Activated gamma-delta T cell (primary cell): ENCODE data around the gene GRIA1.

Source experiments
- DNase-seq: peaks from one replicate; lab custom pipeline; 2025; lab: John Stamatoyannopoulos, UW

GRIA1 gene

DNA sequence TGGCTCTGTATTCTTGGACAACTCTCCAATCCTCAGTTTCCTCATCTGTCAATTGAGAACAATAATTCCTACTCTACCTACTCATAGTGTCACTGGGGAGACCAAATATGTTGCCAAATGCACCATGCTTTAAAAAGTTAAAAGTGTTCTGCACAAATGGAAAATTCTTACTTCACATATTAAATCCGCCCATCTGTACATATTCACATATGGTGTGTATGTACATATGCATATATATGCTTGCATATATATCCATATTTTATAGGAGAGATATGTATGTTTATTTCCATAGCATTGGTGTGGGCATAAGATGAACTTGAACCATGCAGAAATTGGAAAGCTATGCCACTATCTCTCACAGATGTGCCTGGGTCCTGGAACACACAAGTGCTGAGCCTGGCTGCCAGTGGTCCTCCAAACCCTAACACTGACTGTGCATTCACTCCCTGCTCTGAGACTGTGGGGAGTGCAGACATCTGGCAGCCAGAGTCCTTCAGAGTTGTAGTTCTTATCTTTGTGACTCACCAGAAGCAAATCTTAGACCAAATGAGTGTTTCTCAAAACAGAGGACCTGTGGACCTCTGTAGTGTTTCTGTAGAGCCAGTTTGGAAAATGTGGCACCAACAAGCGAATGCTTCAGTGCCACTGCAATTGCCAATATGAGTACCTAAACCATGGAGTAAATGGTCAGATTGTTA is 168.7 kb downstream of the GRIA1 start:
- DNase-seq = no peak

DNA sequence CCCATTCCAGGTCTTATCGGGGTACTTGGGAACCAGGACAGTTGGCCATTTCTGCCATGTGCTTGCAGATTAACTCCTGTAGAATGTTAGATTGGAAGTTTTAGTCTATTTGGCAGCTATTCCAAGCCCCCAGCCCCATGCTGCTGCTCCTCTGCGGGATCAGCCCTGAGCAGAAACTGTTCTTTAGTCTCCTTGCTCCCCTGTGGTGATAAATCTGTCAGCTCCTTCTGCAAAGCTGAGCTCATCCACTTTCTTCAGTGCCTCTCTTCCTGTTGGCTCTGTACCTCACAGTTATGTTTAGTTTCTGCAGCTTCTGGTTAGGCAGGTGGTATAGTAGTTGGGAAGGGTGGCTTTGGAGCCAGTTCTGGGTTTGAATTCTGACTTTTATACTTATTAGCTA is 170.4 kb downstream of the GRIA1 start:
- DNase-seq = no peak

DNA sequence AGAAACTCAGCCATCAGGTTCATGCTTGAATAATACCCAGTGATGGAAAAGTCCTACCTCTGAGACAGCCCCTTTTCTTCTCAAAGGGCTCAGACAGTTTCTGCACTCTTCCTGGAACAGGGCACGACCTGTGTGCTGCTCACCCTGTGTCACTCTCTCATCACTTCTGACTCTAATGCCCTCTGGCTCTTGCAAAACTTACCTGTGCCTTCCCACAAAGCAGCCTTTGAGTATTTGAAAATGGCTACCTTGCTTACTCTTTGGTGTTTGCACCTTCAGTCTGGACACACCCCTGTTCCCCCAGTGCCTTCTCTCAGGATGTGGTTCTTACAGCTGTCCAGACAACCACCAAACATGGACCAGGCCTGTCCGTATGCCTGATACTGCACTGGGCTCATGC is 171.4 kb downstream of the GRIA1 start:
- no peak for DNase-seq

DNA sequence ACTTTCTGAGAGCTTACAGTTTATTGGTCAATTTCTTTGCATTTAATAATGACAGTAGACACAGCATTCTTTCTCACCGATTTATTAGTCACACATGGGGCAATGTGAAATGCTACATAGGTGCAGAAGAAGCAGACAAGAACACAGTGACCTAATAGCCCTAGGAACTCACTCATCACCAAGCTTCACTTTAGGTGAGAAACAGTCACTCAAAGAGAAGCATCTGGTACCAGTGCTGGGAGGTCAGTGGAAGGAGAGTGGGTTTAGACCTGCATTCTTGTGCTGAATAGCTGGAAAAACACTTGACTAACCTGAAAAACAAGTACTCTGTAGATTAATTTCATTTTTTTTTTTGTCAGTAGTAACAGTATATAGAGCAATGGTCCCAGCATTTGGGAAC is 179.6 kb downstream of the GRIA1 start:
- DNase-seq = no peak

DNA sequence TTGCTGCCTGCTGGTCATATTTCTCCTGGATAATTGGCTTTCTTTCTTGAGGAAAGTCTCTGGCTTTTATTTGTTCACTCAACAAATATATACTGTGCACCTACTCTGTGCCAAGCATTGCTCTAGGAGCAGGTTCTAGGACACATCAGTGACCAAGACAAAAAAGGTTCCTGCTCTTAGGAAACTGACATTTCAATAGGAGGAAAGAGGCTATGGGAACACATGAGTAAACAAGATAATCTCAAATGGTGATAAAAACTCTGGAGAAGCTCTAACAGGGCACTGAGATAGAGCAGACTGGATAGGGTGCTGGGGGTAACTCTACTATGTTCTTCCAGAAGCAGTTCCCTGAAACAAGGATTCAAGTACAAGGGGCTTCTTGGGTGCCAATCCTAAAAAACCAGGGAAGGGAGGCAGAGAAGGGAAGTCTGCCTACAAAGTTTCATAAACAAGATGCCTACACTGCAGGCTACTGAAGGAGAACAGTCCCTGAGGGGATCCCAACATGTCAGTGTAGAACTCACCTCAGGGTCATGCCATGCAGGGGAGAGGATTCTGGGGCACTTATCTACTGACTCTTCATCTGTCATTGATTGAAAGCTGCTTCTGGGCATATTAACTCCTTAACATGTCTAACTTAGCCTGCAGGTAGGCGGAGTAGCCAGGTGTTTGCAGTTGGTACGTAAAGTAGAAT is 181.3 kb downstream of the GRIA1 start:
- no peak for DNase-seq

DNA sequence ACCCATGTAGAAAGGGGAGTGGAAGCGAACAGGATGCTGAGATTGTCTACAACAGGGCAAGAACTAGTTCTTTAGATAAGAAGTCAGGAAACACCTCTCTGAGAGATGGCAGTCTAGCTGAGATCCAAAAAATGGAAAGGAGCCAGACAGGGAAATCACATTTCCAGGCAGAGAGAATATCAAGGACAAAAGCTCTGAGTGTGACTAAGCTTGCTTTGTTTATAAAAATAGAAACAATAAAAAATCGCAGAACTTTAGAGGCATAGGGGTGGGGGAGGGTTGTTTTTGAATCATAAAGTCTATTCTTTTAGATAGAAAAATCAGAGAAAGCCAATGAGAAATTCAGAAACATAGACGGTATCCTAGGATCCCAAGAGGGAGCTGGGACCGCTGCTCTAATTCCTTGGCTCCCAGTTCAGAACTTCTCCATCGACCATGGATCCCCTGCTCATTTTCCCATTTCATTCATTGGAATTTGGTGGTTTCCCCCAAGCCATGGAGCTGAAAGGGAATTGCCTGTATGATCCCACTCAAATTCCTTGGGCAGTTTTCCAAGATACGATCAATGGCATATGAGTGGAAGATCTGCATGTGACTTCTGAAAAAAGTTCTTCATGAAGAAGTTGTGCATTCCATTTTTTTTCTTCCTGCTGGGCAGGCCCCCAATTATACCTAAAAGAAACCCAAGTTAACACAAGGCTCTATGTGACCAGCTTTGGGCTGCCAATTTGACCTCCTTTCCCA is 182.0 kb downstream of the GRIA1 start:
- no peak for DNase-seq

DNA sequence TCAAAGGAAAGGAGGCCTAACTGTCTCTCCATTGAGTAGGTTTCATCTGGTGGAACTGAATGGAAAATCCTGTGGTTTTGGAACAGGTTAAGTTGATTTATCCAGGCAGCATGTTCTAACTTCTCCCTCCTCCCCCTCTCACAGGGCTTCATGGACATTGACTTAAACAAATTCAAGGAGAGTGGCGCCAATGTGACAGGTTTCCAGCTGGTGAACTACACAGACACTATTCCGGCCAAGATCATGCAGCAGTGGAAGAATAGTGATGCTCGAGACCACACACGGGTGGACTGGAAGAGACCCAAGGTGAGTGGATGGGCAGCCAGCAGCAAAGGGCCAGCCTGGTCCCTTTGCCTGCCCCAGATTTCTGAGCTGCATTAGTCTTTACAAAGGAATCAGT is 183.9 kb downstream of the GRIA1 start:
- DNase-seq = no peak

DNA sequence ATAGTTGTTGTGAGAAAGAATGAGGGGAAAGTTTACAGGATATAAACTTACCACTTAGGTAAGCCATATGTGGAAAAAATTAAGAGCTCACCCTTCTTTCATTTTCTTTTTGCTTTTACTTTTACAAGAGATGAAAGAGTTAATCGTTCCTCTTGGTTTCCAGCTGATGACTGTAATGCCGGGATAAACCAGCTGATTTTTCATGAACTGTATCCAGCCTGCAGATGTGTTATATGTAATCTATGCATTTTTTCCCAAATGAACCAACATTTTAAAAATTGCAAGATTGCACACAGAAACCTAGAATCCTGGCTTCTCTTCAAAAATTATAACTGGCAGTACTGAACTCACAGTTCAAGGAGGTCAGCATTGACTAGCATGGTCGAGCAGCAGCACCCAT is 185.9 kb downstream of the GRIA1 start:
- DNase-seq = no peak

DNA sequence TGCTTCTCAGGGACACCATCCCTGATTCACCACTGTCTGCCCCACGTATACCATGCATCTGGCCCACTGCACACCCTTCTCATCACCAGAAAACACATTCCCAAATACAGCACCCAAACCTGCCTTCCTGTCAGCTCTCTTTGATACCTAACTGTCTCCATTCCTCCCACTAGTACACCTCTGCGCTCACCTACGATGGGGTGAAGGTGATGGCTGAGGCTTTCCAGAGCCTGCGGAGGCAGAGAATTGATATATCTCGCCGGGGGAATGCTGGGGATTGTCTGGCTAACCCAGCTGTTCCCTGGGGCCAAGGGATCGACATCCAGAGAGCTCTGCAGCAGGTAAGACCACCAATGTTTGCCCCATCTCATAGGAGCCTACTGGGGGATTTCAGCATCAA is 186.4 kb downstream of the GRIA1 start:
- no peak for DNase-seq

DNA sequence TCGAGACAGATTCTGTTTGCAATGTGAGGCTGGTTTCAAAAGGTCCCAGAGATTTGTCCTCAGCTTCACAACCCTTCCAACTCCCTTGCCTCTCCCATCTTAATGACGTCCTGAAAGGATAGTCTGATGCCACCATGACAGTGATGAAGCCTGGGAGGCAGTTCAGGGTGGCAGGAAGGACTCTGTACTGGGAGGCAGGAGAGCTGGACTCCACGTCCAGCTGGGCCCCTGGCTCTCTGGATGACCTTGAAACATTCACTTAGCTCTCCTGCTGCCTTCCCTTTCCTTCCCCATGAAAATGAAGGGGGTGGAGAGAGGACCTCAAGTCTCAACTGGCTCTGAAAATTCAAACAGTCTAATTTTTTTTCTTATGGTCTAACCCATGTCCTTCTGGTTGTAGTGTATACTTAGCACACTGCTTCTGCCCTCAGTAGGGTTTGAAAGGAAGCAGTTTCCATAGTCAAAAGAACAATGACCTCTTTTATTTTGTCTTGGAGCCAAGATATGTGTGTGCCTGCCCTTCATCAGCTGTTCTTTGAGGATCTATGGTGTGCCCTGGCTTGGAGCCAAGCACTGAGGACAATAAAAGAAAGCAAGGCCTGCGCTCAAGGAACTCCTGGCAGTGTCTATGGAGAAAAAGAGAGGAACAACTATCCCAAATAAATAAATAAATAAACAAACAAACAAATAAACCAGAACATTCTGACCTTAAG is 188.3 kb downstream of the GRIA1 start:
- no peak for DNase-seq

DNA sequence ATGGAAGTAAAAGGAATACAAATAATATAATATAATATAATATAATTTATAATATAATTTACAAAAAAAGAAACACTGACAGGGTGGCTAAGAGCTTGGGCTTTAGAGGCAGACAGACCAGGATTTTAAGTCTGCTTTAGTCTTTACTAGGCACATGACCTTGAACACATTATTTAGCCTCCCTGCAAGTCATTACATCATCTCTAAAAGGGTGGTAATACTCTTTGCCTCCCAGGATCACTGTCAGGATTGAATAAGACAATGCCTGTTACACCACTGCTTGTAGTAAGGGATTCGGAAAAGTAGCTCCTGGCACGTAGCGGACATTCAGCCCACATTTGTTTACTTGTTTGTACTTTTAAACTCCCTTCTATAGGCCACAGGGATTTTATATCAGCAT is 199.8 kb downstream of the GRIA1 start:
- DNase-seq = no peak

DNA sequence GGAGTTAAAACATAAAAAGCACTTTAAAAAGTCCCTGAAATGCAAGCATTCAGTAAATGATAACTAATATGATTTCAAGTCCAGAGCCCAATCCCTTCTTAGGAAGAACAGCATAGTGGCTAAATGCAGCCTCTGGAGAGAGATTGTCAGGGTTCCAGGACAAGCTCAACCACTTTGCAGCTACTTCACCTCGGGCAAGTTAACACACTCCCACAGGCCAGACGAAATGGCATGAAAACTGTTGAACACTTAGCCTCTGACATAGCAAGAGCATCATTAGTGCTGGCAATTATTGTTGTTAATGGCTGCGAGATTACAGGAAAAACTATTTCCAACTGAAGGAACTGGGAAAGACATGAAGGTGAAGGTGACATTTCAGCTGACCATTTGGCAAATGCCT is 205.8 kb downstream of the GRIA1 start:
- DNase-seq = no peak

DNA sequence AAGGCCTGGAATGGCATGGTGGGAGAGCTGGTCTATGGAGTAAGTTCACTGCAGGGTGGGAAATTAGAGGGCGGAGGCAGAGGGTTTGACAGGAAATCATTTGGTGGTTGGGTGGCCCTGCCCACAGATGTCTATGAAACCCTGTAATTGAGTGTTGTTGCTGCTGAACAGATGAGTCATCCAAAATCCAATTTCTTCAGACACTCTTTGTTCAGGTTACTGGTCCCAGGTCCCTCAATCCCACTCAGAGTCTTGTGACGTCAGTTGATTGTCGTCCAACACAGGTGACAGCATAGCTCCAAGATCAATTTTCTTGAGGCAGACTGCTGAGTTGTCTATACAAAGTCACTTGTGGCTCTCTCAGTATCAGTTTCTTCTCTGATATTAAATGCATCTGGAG is 208.6 kb downstream of the GRIA1 start:
- DNase-seq = no peak

DNA sequence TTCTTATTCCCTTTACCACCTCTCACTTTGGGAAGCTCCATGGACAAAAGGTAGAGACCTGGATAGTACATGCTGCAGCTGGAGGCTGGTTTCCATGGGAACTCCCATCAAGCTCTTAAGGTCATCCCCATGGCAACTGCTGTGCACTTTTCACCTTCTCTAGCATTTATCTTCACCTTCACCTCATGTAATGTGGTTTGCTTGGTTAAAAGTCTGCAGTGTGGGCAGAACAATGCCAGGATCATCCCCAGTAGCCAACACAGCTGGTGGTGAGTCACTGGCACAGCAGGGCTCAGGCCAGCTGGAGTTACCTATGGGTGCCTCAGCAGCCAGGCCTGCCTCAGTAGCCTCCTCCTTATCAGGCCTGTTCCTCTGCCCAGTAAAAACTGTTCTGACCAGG is 210.5 kb downstream of the GRIA1 start:
- DNase-seq = no peak

DNA sequence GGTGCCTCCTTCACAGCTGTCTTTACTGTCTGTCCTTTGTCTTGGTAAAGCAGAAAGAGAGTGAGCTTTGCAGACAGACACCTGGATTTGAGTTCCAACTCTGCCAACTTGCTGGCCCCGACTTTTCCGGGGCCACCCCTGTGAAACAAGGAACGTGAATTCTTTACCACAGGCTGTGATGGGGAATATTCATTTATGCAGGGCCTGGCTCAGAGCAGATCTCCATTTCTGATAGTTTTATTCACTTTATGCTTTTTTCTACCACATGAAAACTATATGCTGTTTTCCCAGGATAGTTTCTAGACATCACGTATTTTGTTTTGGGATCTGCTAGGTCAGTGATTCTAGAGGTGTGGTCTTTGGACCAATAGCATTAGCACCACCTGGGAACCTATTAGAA is 211.8 kb downstream of the GRIA1 start:
- DNase-seq = no peak

DNA sequence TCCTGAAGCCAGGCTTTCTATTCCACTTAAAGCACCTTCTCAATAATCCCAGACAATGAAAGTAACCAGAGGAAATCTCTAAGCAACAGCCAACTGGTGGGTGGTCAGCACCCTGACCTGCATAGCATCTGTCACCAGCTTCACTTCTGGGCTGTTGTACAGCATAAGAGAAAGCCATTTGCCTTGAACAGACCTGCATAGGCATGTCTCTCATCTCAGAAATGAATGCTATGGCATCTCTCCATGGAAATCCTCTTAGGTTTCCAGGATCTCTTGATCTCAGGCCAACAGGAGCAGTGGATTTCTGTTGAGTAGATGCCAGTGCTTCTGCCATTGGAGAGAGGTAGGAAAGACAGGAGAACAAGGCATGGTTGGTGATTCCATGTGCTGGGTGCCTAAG is 213.6 kb downstream of the GRIA1 start:
- DNase-seq = no peak

DNA sequence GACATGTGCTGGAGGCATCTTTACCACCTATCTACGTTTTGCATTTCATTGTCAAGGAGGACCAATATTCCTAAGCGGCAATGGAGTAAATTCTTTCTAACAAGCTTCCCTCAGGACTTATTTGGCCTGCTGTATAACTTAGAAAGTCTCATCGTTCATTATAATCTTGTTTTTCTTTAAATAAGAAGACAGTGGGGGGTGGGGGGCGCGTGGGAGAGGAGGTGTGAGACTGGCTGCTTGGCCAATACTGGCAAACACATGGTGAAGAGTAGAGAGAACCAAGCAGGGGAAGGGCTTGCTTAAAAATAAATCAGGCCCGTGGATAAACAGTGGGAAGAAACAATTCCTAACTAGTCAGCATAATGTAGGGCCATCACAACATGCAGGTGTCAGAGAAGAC is 217.2 kb downstream of the GRIA1 start:
- no peak for DNase-seq

DNA sequence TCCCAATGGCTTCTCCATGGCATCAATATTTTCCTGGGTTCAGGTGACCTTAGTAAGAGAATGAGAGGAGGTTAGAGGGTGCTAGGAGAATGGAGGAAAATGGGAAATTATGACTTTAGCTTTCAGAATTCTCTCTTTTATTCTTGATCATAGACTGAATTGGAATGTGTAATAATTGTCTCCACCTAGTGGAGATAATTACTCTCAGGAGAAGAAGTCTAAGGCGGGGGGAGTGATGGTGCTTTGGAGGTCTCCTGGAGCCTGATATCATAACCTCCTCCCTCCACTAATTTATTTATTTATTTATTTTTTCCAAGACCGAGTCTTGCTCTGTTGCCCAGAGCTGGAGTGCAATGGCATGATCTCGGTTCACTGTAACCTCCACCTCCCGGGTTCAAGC is 221.3 kb downstream of the GRIA1 start:
- no peak for DNase-seq

DNA sequence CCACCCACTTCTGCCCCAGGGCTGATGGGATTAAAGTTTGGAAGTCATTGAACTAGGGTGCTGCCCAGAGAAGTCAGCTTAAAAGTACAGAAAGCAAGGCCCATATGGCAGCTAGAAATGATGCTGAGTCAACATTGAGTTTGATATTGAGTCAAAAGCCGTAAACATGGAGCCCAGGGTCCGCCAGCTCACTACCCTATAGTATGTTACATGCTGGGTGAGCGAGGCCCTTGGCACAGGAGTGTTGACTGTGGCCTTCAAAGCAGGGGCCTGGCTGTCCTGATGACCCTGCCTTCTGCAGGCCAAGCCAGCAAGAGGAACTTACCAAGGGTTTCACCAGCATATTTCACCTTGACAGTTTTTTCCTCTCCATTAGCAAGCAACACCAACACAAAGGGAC is 222.5 kb downstream of the GRIA1 start:
- DNase-seq = no peak

DNA sequence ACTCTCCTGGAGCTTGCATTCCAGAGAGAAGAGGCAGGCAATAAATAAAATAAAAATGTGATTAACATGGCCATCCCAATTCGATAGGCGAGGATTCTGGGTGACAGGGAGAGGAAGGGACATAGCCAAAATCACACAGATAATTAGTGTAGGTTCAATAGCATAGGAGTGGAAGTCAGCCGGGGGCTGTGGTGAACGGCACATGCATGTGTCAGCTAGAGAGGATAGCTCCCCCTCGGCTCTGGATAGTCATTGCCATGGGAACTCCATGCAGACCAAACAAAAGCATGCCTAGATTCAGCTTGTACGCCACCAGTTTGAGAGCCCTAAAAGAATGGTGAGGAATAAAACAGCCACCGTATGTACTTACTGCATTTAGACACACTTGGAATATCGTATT is 223.5 kb downstream of the GRIA1 start:
- DNase-seq = no peak

DNA sequence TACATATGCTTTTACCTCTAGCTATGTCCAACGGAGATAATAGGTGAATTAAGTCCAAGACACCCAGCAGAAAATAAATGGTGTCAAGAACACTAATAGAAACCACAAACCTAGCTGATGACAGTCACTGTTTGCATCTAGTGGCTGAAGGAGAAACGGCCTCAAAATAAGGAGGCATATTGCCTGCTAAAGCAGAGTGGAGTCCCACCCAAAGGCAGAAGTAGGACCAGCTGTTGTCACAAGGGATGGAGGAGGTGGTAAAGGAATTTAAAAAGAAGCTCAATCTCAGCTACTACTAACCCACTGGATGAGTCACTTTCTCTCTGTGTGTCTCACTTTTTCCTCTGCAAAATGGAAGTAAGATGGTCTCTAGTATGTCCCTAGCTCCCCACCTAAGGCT is 224.3 kb downstream of the GRIA1 start:
- DNase-seq = no peak

DNA sequence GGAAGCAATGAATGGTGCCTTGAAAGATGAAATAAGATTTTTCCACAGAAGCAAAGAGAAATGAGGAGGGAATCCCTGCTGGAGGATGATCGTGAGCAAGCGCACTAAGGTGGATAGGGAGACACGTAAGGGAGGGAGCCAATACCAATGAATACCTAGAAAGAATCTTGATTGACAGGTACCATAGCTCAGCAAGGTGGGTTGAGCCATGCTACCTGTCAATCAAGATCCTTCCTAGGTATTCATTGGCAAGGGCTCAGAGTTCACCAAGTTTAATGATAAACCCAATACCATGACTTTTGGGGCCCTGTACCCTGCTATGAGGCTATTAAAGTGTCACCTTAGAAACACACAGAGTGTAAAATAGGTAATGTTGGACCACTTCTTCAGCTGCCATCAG is 226.8 kb downstream of the GRIA1 start:
- DNase-seq = no peak

DNA sequence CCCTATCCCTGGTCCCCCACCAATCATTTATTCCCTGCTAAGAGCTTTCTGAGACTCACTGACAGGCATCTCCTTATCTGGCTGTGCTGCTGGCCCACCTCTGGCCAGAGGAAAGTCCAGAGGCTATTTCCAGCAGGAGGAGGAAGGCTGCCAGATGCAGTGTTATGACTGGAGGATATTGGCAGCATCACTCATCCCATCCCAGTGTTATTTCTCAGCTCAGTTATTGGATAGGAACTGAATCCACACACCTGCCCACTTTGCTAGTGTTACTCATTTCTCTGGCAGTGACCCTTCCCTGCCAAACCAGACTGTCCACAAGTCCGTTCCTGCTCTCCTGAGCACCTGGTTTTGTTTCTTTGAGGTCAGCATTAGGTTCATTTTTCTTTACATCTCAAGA is 228.2 kb downstream of the GRIA1 start:
- no peak for DNase-seq
